HCEC 1CT (cell line): ENCODE data around the gene RRP1B.
"Not testable (repeated sequence)": the region's sequence is repeated elsewhere in the genome, so short reads cannot be mapped to it uniquely, and the experiment has no call there.

Source experiments
- DNase-seq: peaks from one replicate; pipeline ENCODE4 v3.0.0-alpha.2; 2017

RRP1B gene, protein sequence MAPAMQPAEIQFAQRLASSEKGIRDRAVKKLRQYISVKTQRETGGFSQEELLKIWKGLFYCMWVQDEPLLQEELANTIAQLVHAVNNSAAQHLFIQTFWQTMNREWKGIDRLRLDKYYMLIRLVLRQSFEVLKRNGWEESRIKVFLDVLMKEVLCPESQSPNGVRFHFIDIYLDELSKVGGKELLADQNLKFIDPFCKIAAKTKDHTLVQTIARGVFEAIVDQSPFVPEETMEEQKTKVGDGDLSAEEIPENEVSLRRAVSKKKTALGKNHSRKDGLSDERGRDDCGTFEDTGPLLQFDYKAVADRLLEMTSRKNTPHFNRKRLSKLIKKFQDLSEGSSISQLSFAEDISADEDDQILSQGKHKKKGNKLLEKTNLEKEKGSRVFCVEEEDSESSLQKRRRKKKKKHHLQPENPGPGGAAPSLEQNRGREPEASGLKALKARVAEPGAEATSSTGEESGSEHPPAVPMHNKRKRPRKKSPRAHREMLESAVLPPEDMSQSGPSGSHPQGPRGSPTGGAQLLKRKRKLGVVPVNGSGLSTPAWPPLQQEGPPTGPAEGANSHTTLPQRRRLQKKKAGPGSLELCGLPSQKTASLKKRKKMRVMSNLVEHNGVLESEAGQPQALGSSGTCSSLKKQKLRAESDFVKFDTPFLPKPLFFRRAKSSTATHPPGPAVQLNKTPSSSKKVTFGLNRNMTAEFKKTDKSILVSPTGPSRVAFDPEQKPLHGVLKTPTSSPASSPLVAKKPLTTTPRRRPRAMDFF

DNA sequence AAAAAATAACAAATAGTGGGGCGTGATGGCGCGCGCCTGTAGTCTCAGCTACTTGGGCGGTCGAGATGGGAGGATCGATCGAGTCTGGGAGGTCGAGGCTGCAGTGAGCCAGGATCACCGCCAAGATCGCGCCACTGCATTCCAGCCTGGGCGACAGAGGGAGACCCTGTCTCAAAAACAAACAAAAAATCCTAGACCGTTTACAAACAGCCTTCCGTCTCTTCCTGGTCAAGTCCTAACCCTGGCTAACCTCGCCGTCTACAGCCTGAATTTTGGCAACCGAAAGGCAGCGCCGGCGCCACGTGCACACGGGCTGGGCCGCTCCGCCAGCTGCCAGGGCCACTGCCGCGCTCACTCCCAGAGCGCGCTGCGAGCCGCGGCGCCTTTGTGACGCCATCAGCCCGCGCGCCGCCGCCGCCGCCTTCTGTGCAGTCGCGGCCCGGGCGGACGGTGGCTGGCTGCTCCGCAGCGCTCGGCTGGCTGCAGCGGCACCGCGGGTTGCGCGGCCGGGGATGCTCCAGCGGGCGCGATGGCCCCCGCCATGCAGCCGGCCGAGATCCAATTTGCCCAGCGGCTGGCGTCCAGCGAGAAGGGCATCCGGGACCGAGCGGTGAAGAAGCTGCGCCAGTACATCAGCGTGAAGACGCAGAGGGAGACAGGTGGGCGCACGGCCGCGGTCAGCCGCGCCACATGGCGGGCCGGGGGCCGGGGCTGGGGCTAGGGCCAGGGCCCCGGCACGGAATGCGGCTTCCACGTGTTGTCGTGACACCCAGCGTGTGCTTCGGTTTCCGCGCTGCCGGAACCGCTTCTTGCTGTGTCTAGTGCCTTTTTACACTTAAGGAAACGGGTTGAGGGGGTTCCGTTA lies at the start of gene RRP1B, which contains the start of gene HSF2BP:
RRP1B (plus strand) TSS at position 425 of the 865 bp plus-strand sequence; CDS start at position 530, 105 bp downstream.
HSF2BP (minus strand) TSS at position 353 of the 865 bp plus-strand sequence. CDS start 1,392 bp downstream, outside the sequence.
- DNase-seq, result peak; percentile 84

GRCh38 chr21:43611598-43612369 lies 47.6 kb upstream of the RRP1B start:
- peak; percentile 75 for DNase-seq

GRCh38 chr21:43613755-43614638 lies 45.4 kb upstream of the RRP1B start:
- DNase-seq, result peak; percentile 54

- no peak for DNase-seq
These were observed 44.5 kb upstream of the RRP1B start for GRCh38 chr21:43614839-43615238.

DNA sequence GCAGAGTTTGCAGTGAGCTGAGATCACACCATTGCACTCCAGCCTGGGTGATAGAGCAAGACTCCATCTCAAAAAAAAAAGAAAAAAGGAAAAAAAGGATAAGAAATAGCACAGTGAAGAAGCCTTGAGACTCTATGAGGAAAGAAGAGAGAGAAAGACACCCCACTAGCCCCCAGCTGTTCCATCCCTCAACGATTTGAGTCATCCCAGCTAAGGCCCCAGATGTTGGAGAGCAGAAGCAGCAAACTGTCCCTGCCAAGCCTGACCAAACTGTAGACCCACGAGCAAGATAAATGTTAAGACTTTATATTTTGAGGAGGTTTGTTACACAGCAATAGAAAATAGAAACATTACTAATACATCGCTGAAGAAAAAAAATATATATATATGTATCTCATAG lies 42.5 kb upstream of the RRP1B start:
- not testable (repeated sequence) for DNase-seq

GRCh38 chr21:43618940-43619339 lies 40.4 kb upstream of the RRP1B start:
- DNase-seq, result no peak

GRCh38 chr21:43619344-43619743 lies 40.0 kb upstream of the RRP1B start:
- no peak for DNase-seq

DNA sequence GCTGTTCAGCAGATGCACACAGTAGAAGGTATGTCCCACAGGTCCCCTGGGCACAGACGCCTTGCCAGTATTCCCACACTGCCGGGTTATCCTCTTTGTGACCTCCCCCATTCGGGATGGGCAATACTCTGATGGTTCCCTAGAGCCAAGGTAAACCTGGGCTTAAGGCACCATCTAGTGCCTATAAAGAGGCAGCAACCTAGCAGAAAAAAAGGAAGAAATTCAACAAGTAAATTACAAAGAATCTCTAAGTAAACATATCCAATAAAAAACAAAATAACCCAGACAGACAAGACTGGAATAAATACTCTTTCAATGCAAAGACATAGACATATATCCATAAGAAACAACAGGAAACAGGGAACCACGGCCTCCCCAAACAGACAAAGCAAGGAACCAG lies 39.5 kb upstream of the RRP1B start:
- DNase-seq, result no peak

- no peak for DNase-seq
These were observed 36.6 kb upstream of the RRP1B start for GRCh38 chr21:43622796-43623195.

GRCh38 chr21:43623588-43623987 lies 35.8 kb upstream of the RRP1B start:
- no peak for DNase-seq

- DNase-seq, result no peak
These were observed 35.0 kb upstream of the RRP1B start for GRCh38 chr21:43624339-43624738.

GRCh38 chr21:43626390-43626789 lies 33.0 kb upstream of the RRP1B start:
- DNase-seq, result no peak

DNA sequence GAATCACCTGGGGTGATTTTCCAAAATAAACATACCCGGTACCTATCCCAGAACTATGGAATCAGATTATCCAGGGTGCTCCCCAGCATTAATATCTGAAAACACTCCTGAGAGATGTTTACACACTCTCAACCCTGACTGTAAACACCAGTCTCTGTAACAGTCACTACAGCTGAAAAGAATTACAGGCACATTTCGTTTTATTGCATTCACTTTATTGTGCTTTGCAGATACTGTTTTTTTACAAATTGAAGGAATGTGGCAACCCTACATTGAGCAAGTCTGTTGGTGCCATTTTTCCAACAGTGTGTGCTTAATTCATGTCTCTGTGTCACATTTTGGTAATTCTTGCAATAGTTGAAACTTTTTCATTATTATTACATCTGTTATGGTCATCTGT lies 31.8 kb upstream of the RRP1B start:
- no peak for DNase-seq

GRCh38 chr21:43631411-43632107 lies 27.8 kb upstream of the RRP1B start:
- no peak for DNase-seq

DNA sequence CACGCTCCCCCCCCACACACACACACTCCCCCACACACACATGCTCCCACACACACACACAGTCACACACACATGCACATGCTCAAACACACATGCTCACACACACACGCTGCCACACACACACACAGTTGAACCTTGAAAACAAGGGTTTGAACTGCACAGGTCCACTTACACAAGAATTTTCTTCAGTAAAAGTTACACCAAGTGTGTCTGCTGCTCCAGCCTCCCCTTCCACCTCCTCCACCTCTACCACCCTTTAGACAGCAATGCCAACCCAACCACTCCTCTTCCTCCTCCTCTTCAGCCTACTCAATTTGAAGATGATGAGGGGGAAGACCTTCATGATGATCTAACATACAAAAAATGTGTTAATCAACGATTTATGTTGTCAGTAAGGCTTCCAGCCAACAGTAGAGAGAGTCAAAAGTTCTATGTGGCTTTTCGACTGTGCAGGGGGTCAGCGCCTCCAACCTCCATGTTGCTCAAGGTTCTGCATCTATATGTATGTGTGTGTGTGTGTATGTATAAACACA lies 26.9 kb upstream of the RRP1B start:
- no peak for DNase-seq

DNA sequence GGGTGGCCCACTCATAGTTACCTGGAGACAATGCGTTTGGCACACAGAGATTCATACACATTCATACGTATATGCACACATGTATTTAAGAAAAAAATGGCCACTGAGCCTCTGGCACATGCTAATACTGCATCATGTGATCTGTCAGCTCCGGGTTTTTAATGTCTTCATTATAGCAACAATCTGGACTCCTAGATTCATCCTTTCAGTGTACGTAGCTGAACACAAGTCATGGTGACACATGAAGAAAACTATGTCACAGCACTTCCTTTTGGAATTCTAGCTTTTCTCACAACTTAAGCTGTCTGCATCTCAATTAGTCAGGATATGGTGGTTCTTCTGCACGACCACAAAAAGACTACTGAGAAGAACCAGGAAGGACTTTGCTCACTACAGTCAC lies 24.7 kb upstream of the RRP1B start:
- peak; percentile 34 for DNase-seq

GRCh38 chr21:43635436-43635835 lies 23.9 kb upstream of the RRP1B start:
- DNase-seq, result no peak

DNA sequence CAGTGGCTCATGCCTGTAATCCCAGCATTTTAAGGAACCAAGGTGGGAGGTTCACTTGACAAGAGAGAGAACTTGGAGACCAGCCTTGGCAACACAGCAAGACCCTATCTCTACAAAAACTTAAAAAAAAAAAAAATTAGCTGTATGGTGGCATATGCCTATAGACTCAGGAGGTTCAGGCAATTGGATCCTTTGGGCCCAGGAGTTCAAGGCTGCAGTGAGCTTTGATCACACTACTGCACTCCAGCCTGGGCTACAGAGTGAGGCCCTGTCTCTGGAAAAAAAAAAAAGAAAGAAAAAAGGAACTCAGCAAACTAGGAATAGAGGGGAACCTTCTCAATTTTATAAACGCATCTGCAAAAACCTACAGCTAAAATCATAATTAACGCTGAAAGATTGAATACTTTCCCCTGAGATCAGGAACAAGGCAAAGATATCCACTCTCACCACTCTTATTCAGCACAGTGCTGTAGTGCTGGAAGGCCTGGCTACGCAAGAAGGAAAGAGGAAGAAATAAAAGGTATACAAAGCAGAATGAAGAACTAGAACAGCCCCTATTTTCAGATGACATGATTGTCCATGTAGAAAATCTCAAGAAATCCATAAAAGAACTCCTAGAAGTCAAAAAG lies 21.7 kb upstream of the RRP1B start:
- no peak for DNase-seq

DNA sequence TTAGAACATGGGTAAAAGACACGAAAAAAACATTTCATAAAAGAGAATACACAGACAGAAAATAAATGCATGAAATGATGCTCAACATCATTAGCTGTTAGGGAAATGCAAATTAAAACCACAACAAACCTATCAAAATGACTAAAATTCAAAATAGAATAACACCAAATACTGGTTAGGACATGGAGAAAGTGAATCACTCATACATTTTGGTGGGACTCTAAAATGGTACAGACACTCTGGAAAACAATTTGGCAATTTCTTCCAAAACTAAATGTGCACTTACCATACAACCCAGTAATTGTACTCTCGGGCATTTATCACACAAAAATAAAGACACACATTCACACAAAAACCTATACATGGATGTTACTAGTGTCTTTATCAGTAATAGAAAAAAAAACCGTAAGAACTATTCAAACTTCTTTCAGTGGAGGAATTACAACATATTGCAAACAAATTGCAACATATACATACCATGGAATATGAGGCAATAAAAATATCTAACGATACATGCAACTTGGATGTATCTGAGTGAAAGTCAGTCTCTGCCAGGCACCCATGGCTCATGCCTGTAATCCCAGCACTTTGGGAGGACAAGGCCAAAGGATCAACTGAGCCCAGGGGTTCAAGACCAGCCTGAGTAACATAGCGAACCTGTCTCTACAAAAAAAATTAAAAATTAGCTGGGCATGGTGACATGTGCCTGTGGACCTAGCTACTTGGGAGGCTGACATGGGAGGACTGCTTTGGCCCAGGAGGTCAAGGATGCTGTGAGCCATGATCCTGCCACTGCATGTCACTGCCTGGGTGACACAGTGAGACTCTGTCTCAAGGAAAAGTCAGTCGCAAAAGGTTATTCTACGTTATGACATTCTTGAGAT lies 19.6 kb upstream of the RRP1B start:
- DNase-seq, result peak; percentile 89
